Spleen (tissue), 7 donors: Measurements from ENCODE around the gene ACLY.

Experiments
- POLR2A ChIP-seq, 3 donors: fragments of 450-650 bp; IDR thresholded peaks; one replicate each; pipeline ENCODE4 v1.5.1; 2017; ENCODE audit warnings: antibody characterized with exemption in 3 of 3, mild to moderate bottlenecking in 1 of 3
- TF ChIP-seq, protein P1 (sequence below), 11 experiments: fragments of 200-600 bp in 7 of 11; fragments of 450-650 bp in 4 of 11; sonication (generic) in 4 of 11; IDR thresholded peaks in 8 of 11; conservative IDR thresholded peaks in 3 of 11; 1 replicate in 7 of 11; 2 replicates in 4 of 11; pipeline versions ENCODE4 v1.4.0 to v1.8.0; 2016 to 2021; ENCODE audit warnings: antibody characterized with exemption in 11 of 11, inconsistent platforms in 4 of 11, mild to moderate bottlenecking in 1 of 11
- donor health status: DM: no; HTN: no; CAD: no; lungs with moderate emphysema.
- donor health status: DM: no; HTN: no; CAD: no.
- donor health status: DM: no; HTN: no; CAD: no.

DNA sequence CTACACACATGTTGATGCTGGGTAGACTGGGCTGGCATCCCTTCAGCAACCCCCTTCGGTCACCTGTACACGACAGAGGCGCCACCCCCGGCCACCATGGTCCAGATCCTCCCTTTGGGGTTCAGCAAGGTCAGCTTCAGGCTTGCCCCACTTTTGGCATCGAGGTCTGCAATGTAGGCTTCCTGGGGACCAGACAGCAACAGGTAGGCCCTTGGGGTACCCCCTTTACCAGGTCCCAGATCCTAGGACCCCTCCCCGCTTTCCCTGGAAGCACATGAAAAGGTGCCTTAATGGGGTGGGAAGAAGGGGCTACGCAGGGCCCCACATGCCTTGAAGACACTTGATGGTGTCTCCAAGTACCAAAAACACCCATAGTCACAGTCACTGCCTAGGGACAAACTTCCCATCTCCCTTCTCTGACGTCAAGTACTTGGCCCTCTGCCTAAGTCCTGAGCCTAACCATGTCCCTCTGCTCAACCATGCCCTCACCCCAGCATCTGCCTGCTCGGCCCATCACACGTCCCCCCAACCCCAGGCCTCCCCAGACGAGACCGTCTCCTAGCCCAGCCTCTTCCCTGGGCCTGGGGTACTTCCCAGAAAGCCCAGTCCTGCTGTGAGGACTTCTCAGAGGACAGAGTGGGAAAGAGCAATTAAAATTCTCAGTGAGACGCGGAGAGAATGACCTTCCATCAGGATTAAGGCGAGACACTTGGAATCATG lies 12.1 kb downstream of the ACLY start:
- TF ChIP-seq, protein P1, sequence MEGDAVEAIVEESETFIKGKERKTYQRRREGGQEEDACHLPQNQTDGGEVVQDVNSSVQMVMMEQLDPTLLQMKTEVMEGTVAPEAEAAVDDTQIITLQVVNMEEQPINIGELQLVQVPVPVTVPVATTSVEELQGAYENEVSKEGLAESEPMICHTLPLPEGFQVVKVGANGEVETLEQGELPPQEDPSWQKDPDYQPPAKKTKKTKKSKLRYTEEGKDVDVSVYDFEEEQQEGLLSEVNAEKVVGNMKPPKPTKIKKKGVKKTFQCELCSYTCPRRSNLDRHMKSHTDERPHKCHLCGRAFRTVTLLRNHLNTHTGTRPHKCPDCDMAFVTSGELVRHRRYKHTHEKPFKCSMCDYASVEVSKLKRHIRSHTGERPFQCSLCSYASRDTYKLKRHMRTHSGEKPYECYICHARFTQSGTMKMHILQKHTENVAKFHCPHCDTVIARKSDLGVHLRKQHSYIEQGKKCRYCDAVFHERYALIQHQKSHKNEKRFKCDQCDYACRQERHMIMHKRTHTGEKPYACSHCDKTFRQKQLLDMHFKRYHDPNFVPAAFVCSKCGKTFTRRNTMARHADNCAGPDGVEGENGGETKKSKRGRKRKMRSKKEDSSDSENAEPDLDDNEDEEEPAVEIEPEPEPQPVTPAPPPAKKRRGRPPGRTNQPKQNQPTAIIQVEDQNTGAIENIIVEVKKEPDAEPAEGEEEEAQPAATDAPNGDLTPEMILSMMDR (IDR thresholded peaks at IDR 0.05 in 8 of 11, conservative IDR thresholded peaks at IDR 0.05 in 3 of 11): no peak
- no peak for TF ChIP-seq POLR2A (IDR thresholded peaks at IDR 0.05)
